LNCAP (cell line): ENCODE results near the gene KLK1.

Experiments used
- TF ChIP-seq, protein P1 (sequence below): fragments of 450-650 bp; IDR thresholded peaks from 2 replicates; pipeline ENCODE4 v1.5.1; 2017; ENCODE audit warnings: mild to moderate bottlenecking

The KLK1 gene

GRCh38 chr19:50843205-50843604 is 19.6 kb upstream of the KLK1 start:
- TF ChIP-seq, protein P1, sequence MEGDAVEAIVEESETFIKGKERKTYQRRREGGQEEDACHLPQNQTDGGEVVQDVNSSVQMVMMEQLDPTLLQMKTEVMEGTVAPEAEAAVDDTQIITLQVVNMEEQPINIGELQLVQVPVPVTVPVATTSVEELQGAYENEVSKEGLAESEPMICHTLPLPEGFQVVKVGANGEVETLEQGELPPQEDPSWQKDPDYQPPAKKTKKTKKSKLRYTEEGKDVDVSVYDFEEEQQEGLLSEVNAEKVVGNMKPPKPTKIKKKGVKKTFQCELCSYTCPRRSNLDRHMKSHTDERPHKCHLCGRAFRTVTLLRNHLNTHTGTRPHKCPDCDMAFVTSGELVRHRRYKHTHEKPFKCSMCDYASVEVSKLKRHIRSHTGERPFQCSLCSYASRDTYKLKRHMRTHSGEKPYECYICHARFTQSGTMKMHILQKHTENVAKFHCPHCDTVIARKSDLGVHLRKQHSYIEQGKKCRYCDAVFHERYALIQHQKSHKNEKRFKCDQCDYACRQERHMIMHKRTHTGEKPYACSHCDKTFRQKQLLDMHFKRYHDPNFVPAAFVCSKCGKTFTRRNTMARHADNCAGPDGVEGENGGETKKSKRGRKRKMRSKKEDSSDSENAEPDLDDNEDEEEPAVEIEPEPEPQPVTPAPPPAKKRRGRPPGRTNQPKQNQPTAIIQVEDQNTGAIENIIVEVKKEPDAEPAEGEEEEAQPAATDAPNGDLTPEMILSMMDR, result no peak

- TF ChIP-seq, protein P1, result no peak
Observed at GRCh38 chr19:50842130-50842529, 18.5 kb upstream of the KLK1 start.

- TF ChIP-seq, protein P1, result no peak
Observed at GRCh38 chr19:50839712-50840655, 16.4 kb upstream of the KLK1 start.

DNA sequence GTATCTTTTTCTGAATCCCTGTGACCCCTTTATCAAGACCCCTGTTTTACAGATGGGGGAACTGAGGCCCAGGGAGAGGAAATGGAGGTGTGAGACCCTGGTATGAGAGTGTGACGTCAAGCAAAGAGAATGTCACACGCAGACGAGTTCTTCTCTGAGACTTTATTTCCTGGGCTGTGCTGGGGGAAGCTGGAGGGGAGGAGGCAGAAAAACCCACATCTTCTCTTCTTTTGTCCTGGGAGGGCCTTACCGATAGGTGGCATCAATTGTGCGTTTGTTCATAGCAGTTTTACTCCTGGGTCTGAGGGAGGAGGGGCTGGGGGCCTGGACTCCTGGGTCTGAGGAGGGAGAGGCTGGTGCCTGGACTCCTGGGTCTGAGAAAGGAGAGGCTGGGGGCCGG is 14.7 kb upstream of the KLK1 start:
- TF ChIP-seq, protein P1, result peak; percentile 34; the same call in 1 of the 2 replicates

DNA sequence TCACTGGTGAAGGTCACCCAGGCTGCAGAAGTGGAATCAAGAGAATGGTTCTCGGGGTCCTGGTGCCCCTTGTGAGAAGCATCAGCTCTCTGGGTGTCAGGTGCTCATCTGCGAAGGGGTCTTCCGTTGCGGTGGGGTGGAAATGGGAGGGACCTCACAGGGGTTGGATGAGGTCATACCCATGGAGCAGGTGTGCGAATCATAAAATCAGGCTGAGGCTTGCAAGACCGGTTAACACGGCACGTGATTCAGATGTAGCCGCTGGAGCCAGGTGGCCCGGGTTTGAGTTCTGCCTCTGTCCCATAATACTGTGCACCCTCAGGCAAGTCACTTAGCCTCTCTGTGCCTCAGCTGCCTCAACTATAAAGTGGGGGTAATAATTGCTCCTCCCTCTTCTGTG is 13.7 kb upstream of the KLK1 start:
- TF ChIP-seq, protein P1, result no peak

DNA sequence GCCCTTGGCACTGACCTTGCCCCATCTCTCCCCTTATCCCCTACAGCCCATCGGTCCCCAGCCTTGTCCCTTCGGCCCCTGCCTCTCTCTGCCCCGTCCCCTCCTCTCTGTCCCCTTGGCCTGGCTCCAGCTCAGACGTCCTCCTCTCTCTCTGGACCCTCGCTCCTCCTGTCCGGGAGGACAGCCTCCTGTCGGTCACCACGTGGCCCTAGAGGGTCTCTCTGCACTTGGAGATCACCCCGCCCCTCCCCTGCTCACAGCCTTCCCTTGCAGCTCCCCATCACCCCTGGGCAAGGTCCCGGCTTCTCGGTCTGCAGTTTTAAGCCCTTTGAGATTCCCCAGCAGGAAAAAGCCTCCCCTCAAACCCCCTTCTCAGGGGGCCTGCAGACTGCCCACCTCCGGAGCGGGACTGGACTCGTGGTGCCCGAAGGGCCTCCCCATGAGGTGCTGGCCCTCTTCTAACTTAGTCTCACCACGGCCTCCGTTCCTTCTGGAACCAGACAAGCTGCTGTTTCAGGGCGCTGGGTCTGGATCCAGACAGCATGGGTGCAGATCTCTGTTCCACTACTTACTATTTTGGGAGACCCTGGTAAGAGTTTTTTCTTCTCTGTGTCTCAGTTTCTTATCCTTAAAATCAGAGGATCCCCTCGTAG is 13.1 kb upstream of the KLK1 start:
- TF ChIP-seq, protein P1, result no peak

DNA sequence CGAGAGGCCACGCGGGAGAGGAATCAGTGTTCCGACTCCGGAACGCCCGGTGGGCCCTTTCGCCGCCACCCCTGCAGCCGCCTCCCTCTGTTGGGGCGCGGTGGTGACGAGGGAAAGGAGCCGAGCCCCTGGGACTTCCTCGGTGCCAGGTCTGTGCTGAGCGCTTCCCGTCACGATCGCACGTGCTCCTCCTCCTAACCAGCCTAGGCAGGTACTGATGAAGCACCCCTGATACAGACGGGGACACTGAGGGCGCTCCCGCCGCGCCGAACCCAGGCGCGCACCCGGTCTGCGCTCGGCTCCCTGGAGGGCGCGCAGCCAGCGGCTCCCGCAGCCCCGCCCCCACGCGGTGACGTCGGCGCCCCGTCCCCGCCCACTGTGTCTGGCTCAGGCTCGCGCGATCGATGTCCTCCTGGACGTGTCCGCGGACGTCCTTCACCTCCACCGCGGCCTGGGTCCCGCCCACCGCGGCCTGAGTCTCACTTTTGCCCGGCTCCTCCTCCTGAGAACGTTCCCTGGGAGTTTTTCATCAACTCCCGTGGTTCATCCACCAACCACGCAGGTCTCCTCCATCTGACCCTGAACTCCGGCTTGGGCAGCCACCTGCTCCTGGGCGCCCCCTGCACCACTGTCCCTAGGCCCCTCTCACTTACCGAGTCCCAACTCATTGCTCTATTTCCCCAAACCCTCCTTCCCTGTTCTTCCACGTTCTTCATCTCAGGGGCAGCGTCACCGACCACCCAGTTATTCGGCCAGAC is 12.4 kb upstream of the KLK1 start:
- TF ChIP-seq, protein P1, result no peak
